HG03432 (cell line): Measurements from ENCODE around the gene BUD31.
"Not testable (repeated sequence)": the region's sequence is repeated elsewhere in the genome, so short reads cannot be mapped to it uniquely, and the experiment has no call there.

Experiments
- ATAC-seq: cut with Tn5 transposase; IDR thresholded peaks from one replicate; pipeline ENCODE4 v1.9.1; 2021; ENCODE audit warnings: mild to moderate bottlenecking, moderate library complexity; ENCODE audit not compliant: unreplicated experiment

Gene BUD31

DNA sequence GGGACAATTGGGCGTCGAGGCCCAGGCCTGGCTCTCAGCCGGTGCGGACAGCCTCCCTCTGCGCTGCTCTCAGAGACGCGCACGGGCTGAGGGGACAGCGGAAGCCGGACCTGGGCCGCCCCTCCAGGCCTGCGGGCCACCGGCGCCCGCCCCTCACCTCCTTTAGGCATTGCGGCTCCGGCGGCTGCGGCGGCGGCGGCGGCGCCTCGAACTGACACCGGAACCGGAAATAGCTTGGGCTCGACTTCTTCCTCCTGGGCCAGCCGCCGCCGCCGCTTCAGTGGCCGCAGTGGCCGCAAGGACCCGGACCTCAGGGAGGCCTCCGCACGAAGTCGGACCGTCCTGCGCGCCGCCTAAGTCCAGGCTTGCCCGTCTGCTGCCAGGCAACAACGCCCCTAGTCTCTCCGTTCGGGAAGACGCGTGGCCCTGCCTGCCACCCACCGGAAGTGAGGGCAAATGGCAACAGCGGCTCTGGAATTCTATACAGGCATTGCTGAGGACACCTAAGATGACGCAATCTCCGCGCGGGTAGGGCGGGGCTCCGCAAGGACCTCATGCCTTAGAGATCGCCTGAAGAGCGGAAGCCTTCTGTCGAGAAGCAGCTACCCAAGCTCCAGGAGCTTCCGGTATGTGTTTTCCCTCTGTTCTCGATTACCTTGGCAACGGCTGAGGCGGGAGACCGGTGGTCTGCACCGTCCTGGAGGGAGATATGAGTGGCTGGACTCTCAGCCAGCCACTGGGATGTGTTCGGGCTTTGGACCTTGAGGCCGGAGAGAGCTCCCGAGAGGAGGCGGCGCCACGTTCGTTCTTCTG is at the start of gene BUD31, which contains the start of gene PDAP1:
TSS of gene BUD31 (plus strand) at position 591 of the 813 bp plus-strand sequence. CDS start 2,124 bp downstream, outside the sequence.
TSS of gene PDAP1 (minus strand) at position 219 of the 813 bp plus-strand sequence. CDS start at position 170, 49 bp downstream.
- peak; percentile 81 for ATAC-seq

GRCh38 chr7:99359465-99360154 is 49.2 kb upstream of the BUD31 start:
- ATAC-seq: no peak

DNA sequence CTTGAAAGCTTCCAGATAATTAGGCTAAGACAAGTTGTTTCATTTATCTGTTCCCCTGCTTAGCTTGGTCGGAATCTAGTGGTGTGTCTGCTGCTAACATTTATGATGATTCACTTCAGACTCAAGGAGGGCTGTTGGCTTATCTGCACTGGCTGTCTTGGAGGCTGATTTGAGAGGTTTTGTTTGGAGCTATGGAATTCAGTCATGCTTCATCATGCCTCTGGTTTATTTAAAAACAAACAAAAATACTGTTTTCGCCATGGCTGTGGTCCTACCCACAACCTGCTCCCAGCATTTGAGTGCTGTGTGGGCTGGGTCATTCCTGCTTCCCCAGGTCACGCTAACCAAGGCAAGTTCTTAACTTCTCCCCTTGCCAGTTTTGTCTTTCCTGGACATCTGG is 46.0 kb upstream of the BUD31 start:
- no peak for ATAC-seq

- no peak for ATAC-seq
These were observed 45.5 kb upstream of the BUD31 start for GRCh38 chr7:99363286-99363685.

DNA sequence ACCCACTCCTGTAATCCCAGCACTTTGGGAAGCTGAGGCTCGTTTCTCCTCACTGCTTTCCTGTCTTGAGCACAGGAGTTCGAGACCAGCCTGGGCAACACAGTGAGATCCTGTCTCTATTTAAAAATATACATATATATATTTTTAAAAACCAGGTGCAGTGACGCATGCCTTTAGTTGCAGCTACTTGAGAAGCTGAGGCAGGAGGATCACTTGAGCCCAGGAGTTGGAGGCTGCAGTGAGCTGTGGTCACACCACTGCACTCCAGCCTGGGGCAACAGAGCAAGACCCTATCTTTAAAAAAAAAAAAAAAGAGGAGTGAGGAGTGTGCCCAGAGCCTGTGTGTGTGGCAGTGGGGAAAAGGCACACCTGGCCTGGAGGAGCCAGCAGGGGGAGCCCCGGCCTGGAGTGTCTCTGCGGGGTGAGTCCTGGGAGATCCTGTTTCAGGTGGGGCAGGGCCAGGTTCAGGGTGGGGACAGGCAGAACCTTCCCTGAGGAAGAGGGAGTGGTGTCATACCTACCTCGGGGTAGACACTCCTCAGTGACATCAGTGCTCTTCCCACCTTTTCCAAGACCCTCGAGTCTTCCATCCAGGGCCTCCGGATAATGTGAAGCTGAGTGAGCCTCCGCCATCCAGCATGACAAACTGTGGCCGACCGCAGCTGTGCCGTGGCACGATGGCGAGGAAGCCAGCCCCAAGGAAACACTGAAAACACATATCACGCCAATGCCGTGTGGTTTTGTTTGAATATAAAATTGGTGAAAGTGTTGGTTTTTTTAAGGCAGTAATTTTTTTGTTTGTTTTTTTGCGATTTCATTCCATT is 43.2 kb upstream of the BUD31 start:
- no peak for ATAC-seq

DNA sequence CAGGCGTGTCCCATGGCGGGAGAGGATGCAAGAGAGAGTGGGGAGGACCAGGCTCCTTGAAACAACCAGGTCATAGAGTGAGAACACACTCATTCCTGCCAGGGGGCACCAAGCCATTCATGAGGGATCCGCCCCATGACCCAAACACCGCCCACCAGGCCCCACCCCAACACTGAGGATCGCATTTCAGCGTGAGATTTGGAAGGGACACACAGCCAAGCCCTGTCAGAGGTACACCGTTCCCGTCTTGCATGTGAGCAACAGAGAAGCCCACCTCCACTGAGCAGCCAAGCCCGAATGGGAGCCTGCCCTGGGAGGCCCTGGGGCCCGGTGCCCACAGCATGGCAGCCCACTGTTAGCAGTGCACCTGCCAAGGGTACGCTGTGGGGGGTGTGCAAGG is 42.1 kb upstream of the BUD31 start:
- ATAC-seq: no peak

GRCh38 chr7:99368750-99369389 is 39.9 kb upstream of the BUD31 start:
- no peak for ATAC-seq

- no peak for ATAC-seq
These were observed 38.9 kb upstream of the BUD31 start for GRCh38 chr7:99369767-99370391.

DNA sequence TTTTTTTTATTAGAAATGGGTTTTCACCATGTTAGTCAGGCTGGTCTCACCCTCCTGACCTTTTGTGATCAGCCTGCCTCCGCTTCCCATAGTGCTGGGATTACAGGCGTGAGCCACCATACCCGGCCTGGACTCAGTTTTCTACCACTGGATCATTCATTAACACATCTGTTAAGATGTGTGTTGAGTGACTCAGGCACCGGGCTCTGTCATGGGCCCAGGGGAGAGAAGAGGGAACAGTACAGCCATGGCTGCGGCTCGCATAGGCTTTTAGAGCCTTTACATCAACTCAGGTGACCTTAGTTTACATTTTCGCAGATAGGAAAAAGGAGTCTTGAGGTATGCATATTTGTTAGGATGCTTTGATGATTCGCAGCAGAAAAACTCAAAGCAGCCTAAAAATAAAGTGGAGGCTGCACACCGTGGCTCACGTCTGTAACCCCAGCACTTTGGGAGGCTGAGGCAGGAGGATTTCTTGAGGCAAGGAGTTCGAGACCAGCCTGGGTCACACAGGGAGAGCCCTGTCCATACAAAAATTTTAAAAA is 37.3 kb upstream of the BUD31 start:
- ATAC-seq: no peak

DNA sequence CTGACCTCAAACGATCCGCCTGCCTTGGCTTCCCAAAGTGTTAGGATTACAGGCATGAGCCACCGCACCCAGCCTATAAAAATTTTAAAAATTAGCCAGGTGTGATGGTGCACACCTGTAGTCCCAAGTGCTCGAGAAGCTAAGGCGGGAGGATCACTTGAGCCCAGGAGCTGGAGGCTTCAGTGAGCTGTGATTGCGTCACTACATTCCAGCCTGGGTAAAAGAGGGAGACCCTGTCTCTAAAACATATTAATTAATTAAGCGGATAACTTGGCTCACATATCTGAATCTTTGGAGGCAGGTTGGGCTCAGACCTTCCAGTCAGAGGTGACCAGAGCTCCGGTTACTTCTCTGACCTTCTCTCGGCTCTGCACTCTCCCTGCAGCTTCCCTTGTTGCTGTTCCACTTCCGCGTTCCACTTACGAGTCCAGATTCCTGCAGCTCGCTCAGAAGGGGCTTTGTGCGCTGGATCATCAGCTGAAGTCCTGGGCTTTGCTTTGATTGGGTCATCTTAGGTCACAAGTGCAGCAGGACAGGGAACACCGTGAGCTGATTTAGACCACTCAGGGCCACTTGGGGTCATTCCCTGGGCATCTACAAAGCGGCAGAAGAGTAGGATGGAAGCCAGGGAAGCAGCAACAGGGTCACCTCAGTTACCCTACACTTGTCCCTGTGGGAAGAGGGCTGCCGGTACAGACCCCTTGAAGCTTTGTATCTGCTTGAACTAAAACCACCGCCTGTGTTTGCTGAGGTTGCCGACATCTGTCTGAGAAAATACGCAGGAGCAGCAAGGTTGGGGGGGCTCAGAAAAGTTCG is 36.3 kb upstream of the BUD31 start:
- no peak for ATAC-seq

DNA sequence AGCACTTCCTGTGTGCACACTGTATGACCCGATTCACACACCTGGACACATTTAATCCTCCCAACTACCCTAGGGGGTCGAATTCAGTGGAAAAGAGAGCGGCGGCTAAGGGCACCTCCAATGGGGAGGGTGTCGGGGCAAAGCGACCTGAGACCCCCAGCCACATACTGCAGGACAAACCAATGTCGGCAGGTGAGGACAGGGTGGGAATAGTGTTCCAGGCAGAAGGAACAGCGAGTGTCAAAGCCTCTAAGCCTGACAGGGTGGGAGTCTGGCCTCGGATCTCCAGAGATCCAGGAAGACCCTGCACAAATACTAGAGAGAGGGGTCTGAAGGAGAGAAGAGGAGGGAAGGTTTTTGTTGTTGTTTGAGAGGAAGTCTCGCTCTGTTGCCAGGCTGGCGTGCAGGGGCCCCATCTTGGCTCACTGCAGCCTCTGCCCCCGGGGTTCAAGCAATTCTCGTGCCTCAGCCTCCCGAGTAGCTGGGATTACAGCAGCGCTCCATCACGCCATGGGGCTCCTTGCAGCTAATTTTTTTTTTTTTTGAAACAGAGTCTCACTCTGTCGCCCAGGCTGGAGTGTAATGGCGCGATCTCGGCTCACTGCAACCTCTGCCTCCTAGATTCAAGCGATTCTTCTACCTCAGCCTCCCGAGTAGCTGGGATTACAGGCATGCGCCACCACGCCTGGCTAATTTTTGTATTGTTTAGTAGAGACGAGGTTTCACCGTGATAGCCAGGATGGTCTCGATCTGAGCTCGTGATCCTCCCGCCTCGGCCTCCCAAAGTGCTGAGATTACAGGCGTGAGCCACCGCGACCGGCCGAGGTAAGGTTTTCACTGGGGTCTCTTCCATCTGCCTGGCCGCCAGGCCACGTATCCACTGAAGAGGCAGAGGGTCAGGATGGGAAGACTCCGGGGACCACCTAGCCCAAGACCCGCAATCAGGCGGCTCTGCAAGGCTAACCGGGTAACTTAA is 35.4 kb upstream of the BUD31 start:
- ATAC-seq: no peak

DNA sequence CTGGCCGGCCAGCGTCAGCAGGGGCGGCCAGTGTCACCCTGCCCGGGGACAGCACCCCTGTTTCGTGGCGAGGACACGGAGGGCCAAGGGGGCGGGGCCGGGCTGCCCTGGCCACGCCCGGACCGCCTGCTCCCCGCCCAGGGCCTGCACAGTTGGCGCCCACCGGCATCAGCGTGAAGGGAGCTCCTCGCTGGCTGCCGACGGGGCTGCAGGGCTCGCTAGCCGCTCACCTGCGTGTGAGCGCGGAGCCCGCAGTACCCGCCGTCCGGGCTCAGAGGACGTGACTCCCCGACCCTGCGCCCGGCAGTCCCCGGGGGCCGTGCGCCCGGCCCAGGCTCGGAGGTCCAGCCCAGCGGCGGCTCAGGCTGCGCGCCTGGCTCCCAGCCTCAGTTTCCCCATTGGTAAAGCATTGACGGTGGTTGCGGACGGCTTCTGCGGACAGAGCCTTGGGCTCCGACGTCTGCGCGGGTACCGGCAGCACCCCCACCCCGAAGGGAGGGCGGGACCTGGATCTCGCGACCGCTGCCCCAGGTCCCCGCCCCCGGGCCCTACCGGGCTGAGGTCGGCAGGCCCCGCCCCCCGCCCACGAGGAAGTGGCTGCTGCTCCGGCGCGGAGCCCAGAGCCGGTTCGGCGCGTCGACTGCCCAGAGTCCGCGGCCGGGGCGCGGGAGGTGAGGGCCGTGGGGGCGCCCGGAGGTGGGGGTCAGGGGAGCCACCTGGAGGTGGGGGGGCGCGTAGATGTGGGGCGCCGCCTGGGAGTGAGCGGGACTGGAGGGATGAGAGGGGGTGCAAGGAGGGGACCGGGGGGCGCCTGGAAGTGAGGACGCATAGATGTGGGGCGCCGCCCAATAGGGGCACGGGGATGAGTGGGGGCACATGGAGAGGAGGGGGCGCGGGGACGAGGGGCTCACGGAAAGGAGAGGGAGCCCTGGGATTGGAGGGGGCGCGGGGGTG is 34.4 kb upstream of the BUD31 start, which contains the start of gene ARPC1B:
TSS of gene ARPC1B (plus strand) at position 620 of the 954 bp plus-strand sequence. CDS start 10,985 bp downstream, outside the sequence.
- peak; percentile 70 for ATAC-seq

DNA sequence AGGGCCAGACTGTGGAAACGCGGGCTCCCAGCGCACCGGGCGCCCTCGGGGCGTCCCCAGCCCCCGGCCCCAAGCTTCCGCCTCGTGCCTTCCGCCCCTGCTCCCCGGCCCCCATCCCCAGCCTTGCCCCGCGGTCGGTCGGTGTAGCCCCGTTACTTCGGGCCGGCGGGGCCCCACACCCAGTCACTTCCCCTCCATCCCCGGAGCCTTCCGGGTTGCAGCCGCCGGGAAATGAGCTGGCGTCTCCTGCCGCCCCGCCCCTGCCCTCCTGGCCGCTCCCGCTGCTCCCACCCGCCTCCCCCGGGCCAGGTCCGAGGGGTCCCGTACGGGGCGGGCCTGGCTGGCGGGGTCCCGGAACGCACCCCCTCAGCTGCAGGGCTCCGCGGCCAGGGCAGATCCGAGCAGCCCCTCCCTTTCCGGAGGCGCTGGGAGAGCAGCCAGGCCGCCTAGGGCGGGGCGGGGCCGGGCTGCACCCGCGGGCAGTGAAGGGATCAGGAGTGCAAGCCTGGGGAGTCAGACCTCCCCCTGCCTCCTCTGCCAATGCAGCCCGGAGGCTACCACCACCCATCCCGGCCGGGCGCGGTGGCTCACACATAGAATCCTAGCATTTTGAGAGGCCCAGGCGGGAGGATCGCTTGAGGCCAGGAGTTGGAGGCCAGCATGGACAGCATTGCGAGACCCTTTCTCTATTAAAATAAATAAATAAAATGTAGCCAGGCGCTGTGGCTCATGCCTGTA is 33.5 kb upstream of the BUD31 start:
- peak; percentile 60 for ATAC-seq

DNA sequence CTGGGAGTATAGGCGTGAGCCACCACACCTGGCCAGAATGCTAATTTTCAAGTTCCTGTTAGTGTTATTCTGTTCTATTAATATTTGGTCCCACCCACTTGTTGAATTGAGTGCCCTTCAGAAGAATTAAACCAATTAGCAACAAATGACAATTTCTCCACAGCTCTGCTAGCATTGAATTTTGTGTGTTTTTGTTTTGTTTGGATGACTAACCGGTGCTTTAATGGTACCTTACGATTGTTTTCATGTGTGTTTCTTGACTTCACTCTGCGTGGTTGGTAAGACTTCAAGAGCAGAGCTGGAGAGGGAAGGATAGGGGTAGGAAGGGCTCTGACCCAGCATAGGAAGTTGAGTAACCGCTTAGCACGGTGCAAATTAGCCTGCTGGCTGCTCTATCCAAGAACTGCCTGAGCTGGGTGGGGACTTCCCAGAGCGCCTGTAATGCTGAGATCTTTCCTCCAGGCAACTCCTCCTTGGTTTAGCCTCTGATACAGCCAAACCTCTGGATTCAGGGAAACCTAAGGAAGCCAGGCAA is 29.7 kb upstream of the BUD31 start:
- ATAC-seq: no peak

GRCh38 chr7:99379693-99380031 is 29.1 kb upstream of the BUD31 start:
- not testable (repeated sequence) for ATAC-seq
